H1 (cell line): ENCODE data around the gene SNHG17. TPM values are rescaled to one million over a fixed set of nuclear protein-coding genes. Genes with fewer than 3 reads are reported as not detected.

ENCODE experiments used
- CTCF ChIA-PET: fragments of 300-600 bp; sonication (Branson Sonifier 250); formaldehyde crosslinking; loops from one replicate; lab custom pipeline; 2021; ENCODE audit not compliant: partially characterized antibody; lab: Charles Lee
- POLR2A ChIA-PET: fragments of 300-600 bp; sonication (Branson Sonifier 250); formaldehyde crosslinking; loops from one replicate; lab custom pipeline; 2021; ENCODE audit warnings: inconsistent platforms; ENCODE audit not compliant: partially characterized antibody; lab: Charles Lee
- DNase-seq, 2 experiments: peaks; one replicate each; pipeline versions ENCODE4 v3.0.0 to v3.0.0-alpha.2; 2010 to 2022; ENCODE audit warnings: low spot score in 2 of 2, low read depth in 1 of 2, mixed read lengths in 1 of 2
- FAIRE-seq: peaks from 2 replicates; lab custom pipeline; 2011; peaks lifted over from hg19 to GRCh38; lab: Jason Lieb, UNC
- H2AFZ ChIP-seq: 2 replicates; pipeline ENCODE4 v1.8.1; 2012; ENCODE audit warnings: low read length, inconsistent platforms
- H2AK5ac ChIP-seq: 2 replicates; pipeline ENCODE4 v1.6.1; 2013; ENCODE audit warnings: low read depth, low read length
- H2BK120ac ChIP-seq: replicated peaks from 2 replicates; pipeline ENCODE3; 2013; ENCODE audit warnings: low read depth, low read length, inconsistent platforms
- H2BK12ac ChIP-seq: 2 replicates; pipeline ENCODE4 v1.6.1; 2013; ENCODE audit warnings: low read depth, low read length
- H2BK15ac ChIP-seq: 2 replicates; pipeline ENCODE4 v1.6.1; 2013; ENCODE audit warnings: low read length
- H2BK20ac ChIP-seq: 2 replicates; pipeline ENCODE4 v1.6.1; 2013; ENCODE audit warnings: low read length
- H2BK5ac ChIP-seq: 2 replicates; pipeline ENCODE4 v1.6.1; 2013; ENCODE audit warnings: low read depth, low read length
- H3K14ac ChIP-seq: 2 replicates; pipeline ENCODE4 v1.6.1; 2013; ENCODE audit warnings: inconsistent platforms; ENCODE audit not compliant: insufficient read length
- H3K18ac ChIP-seq: 2 replicates; pipeline ENCODE4 v1.6.1; 2013; ENCODE audit warnings: low read length; ENCODE audit errors: extremely low read depth
- H3K23ac ChIP-seq: 2 replicates; pipeline ENCODE4 v1.6.1; 2013; ENCODE audit warnings: inconsistent platforms; ENCODE audit not compliant: insufficient read length
- H3K23me2 ChIP-seq: 2 replicates; pipeline ENCODE4 v1.6.1; 2013; ENCODE audit warnings: low read depth, low read length
- H3K27ac ChIP-seq: 2 replicates; pipeline ENCODE4 v1.6.1; 2011; ENCODE audit warnings: low read depth, low read length, inconsistent platforms
- H3K27me3 ChIP-seq, 4 experiments: replicated peaks in 1 of 4; 1 replicate in 1 of 4; 2 replicates in 3 of 4; pipeline versions ENCODE4 v1.6.1 to v1.8.1; 2011 to 2013; ENCODE audit warnings: low read length in 3 of 4, mild to moderate bottlenecking in 3 of 4, inconsistent platforms in 2 of 4, mixed read lengths in 2 of 4, moderate library complexity in 1 of 4; ENCODE audit not compliant: control insufficient read depth in 3 of 4, insufficient read depth in 3 of 4; ENCODE audit errors: extremely low read depth in 1 of 4
- H3K36me3 ChIP-seq, 4 experiments: 2 replicates each; pipeline versions ENCODE4 v1.6.1 to v1.8.1; 2011 to 2013; ENCODE audit warnings: mild to moderate bottlenecking in 4 of 4, low read length in 3 of 4, moderate library complexity in 2 of 4, control low read depth in 1 of 4, inconsistent platforms in 1 of 4; ENCODE audit not compliant: insufficient read depth in 4 of 4, control insufficient read depth in 2 of 4
- H3K4ac ChIP-seq: replicated peaks from 2 replicates; pipeline ENCODE3; 2013; ENCODE audit warnings: low read length, low read depth, mixed read lengths, inconsistent platforms; ENCODE audit not compliant: insufficient read length
- H3K4me1 ChIP-seq, 4 experiments: replicated peaks in 1 of 4; 1 replicate in 1 of 4; 2 replicates in 3 of 4; pipeline versions ENCODE4 v1.6.1 to v1.8.1; 2011 to 2013; ENCODE audit warnings: low read length in 3 of 4, inconsistent platforms in 2 of 4, mixed read lengths in 1 of 4; ENCODE audit not compliant: insufficient read depth in 4 of 4, control insufficient read depth in 3 of 4
- H3K4me2 ChIP-seq, 2 experiments: 2 replicates each; pipeline versions ENCODE4 v1.6.1 to v1.8.1; 2011 to 2013; ENCODE audit warnings: low read depth in 2 of 2, low read length in 2 of 2, control low read depth in 1 of 2, inconsistent platforms in 1 of 2, mild to moderate bottlenecking in 1 of 2; ENCODE audit not compliant: insufficient read depth in 1 of 2
- H3K4me3 ChIP-seq, 4 experiments: fragments of 200-600, 300-600 bp in 1 of 4; sonication (generic), shearing (Covaris generic), sonication (Bioruptor Twin) in 1 of 4; 2 replicates each; pipeline versions ENCODE4 v1.5.1 to v1.8.1; 2011 to 2016; ENCODE audit warnings: low read length in 4 of 4, low read depth in 3 of 4, control low read depth in 2 of 4, inconsistent platforms in 2 of 4, mild to moderate bottlenecking in 2 of 4, mixed read lengths in 1 of 4, moderate library complexity in 1 of 4; ENCODE audit not compliant: insufficient read depth in 2 of 4; ENCODE audit errors: extremely low read depth in 1 of 4
- H3K56ac ChIP-seq: replicated peaks from 2 replicates; pipeline ENCODE3; 2013; ENCODE audit warnings: low read depth, mild to moderate bottlenecking, mixed read lengths, low read length, inconsistent platforms; ENCODE audit not compliant: insufficient read length
- H3K79me1 ChIP-seq: 2 replicates; pipeline ENCODE4 v1.6.1; 2013; ENCODE audit warnings: low read depth, low read length, control low read depth
- H3K79me2 ChIP-seq, 2 experiments: 2 replicates each; pipeline versions ENCODE4 v1.6.1 to v1.8.1; 2012 to 2013; ENCODE audit warnings: low read length in 2 of 2, mild to moderate bottlenecking in 2 of 2, inconsistent platforms in 1 of 2; ENCODE audit not compliant: insufficient read depth in 2 of 2, control insufficient read depth in 1 of 2
- H3K9ac ChIP-seq, 4 experiments: replicated peaks in 1 of 4; 1 replicate in 1 of 4; 2 replicates in 3 of 4; pipeline versions ENCODE4 v1.6.1 to v1.8.1; 2011 to 2013; ENCODE audit warnings: low read depth in 3 of 4, low read length in 3 of 4, control low read depth in 2 of 4, mild to moderate bottlenecking in 2 of 4, moderate library complexity in 2 of 4, inconsistent platforms in 1 of 4; ENCODE audit errors: extremely low read depth in 1 of 4
- H3K9me3 ChIP-seq, 2 experiments: 2 replicates each; pipeline versions ENCODE4 v1.6.1 to v1.8.1; 2012 to 2013; ENCODE audit warnings: mild to moderate bottlenecking in 2 of 2, moderate library complexity in 2 of 2, control low read depth in 1 of 2, inconsistent platforms in 1 of 2, low read depth in 1 of 2, low read length in 1 of 2, mixed read lengths in 1 of 2; ENCODE audit not compliant: insufficient read depth in 2 of 2
- H4K20me1 ChIP-seq, 2 experiments: replicated peaks in 1 of 2; 2 replicates each; pipeline versions ENCODE3 to v1.8.1; 2011 to 2013; ENCODE audit warnings: inconsistent platforms in 2 of 2, low read length in 2 of 2, mild to moderate bottlenecking in 1 of 2; ENCODE audit not compliant: insufficient read depth in 2 of 2, control insufficient read depth in 1 of 2
- H4K5ac ChIP-seq: 2 replicates; pipeline ENCODE4 v1.6.1; 2013; ENCODE audit warnings: low read length, low read depth, mixed read lengths, inconsistent platforms; ENCODE audit not compliant: insufficient read length
- H4K8ac ChIP-seq: 2 replicates; pipeline ENCODE4 v1.8.0; 2013; ENCODE audit warnings: mild to moderate bottlenecking, moderate library complexity, low read length, inconsistent platforms; ENCODE audit not compliant: insufficient read depth; ENCODE audit errors: extremely low read depth
- H4K91ac ChIP-seq: replicated peaks from 2 replicates; pipeline ENCODE3; 2013; ENCODE audit warnings: low read length, mixed read lengths, inconsistent platforms; ENCODE audit not compliant: insufficient read length
- BRCA1 ChIP-seq: IDR thresholded peaks from 2 replicates; pipeline ENCODE4 v1.6.1; 2012; ENCODE audit warnings: low read depth, low read length, improper control_type of control experiment
- CBX5 ChIP-seq: fragments of 300-800, 300-1000 bp; sonication (generic); IDR thresholded peaks from 2 replicates; pipeline ENCODE4 v1.7.1; 2016; ENCODE audit warnings: antibody characterized with exemption, low read length, low read depth
- CHD1 ChIP-seq: IDR thresholded peaks from 2 replicates; pipeline ENCODE4 v1.6.1; 2012; ENCODE audit warnings: low read depth, low read length, improper control_type of control experiment
- CHD2 ChIP-seq: IDR thresholded peaks from 2 replicates; pipeline ENCODE4 v1.6.1; 2012; ENCODE audit warnings: low read length, improper control_type of control experiment
- FOSL1 ChIP-seq: IDR thresholded peaks from 2 replicates; pipeline ENCODE4 v1.6.1; 2011; ENCODE audit warnings: mild to moderate bottlenecking, low read depth, low read length, moderate library complexity; ENCODE audit not compliant: insufficient read depth
- HDAC2 ChIP-seq, 2 experiments: fragments of 300-600 bp in 1 of 2; sonication (generic) in 1 of 2; IDR thresholded peaks; 2 replicates each; pipeline ENCODE4 v1.6.1; 2011 to 2012; ENCODE audit warnings: low read depth in 2 of 2, low read length in 2 of 2, mild to moderate bottlenecking in 2 of 2, moderate library complexity in 2 of 2, borderline replicate concordance in 1 of 2, inconsistent platforms in 1 of 2
- HDAC6 ChIP-seq: IDR thresholded peaks from one replicate; pipeline ENCODE4 v1.7.1; 2012; ENCODE audit warnings: low read depth, mild to moderate bottlenecking, inconsistent platforms, low read length, moderate library complexity
- NRF1 ChIP-seq: IDR thresholded peaks from 2 replicates; pipeline ENCODE4 v1.6.1; 2011; ENCODE audit warnings: mild to moderate bottlenecking, low read depth, low read length, improper control_type of control experiment
- RXRA ChIP-seq: IDR thresholded peaks from 2 replicates; pipeline ENCODE4 v1.6.1; 2011; ENCODE audit warnings: low read depth, mild to moderate bottlenecking, low read length, moderate library complexity; ENCODE audit not compliant: insufficient read depth
- SAP30 ChIP-seq: fragments of 300-600 bp; sonication (generic); IDR thresholded peaks from 2 replicates; pipeline ENCODE4 v1.7.1; 2012; ENCODE audit warnings: low read length, moderate library complexity, mild to moderate bottlenecking, inconsistent platforms; ENCODE audit not compliant: insufficient read depth, insufficient replicate concordance
- SP4 ChIP-seq: IDR thresholded peaks from 2 replicates; pipeline ENCODE4 v1.6.1; 2012; ENCODE audit warnings: low read length, inconsistent platforms
- TAF1 ChIP-seq: IDR thresholded peaks from 2 replicates; pipeline ENCODE4 v1.6.1; 2011; ENCODE audit warnings: mild to moderate bottlenecking, low read depth, low read length
- TBP ChIP-seq: IDR thresholded peaks from 2 replicates; pipeline ENCODE4 v1.6.1; 2011; ENCODE audit warnings: low read depth, low read length, improper control_type of control experiment
- ZNF274 ChIP-seq: IDR thresholded peaks from 2 replicates; pipeline ENCODE4 v1.7.0; 2012; ENCODE audit warnings: low read length, borderline replicate concordance; ENCODE audit errors: extremely low read depth
- WGBS, 2 experiments: shearing (Covaris generic) in 1 of 2; methylation state at CpG; one replicate each; pipeline versions ENCODE4 v1.1.6 to v1.1.7; 2013 to 2015; ENCODE audit warnings: low lambda C conversion rate in 2 of 2, mixed read lengths in 2 of 2, inconsistent platforms in 1 of 2, low coverage in 1 of 2, missing lambda C conversion rate in 1 of 2; ENCODE audit not compliant: insufficient replicate concordance in 2 of 2, insufficient coverage in 1 of 2, insufficient read length in 1 of 2; ENCODE audit errors: extremely low coverage in 1 of 2, missing lambda C conversion rate in 1 of 2; 5-methylcytosine and 5-hydroxymethylcytosine counted together
- polyA plus RNA-seq, 7 experiments: library from polyadenylated mRNA; depleted of rRNA in 3 of 7; stranded (reverse) in 5 of 7; unstranded in 2 of 7; fragments of >200 nt in 5 of 7; fragments of 200-250 nt in 2 of 7; gene quantifications; 1 replicate in 5 of 7; 2 replicates in 1 of 7; 4 replicates in 1 of 7; pipeline versions ENCODE4 v1.2.1 to v1.2.3, GENCODE V29; 2011 to 2013; ENCODE audit warnings: missing spikeins in 2 of 7, mixed read lengths in 2 of 7
- total RNA-seq: library from RNA; stranded (reverse); fragmentation: NEBNext Ultra II Directional; extraction: Animal tissue kit (Norgen Biotek cat#: 25700); gene quantifications from 2 replicates; pipeline ENCODE4 v1.2.1, GENCODE V29; 2021
- TF ChIP-seq, protein P1 (sequence below): IDR thresholded peaks from 2 replicates; pipeline ENCODE4 v1.6.1; 2012; ENCODE audit warnings: inconsistent platforms

The SNHG17 gene
- total and polyA plus RNA-seq, 2 of the 8 experiments (the other 6 are each of a cell fraction or from before 2014, with no cell fraction given): 59.4 to 59.8 TPM

DNA sequence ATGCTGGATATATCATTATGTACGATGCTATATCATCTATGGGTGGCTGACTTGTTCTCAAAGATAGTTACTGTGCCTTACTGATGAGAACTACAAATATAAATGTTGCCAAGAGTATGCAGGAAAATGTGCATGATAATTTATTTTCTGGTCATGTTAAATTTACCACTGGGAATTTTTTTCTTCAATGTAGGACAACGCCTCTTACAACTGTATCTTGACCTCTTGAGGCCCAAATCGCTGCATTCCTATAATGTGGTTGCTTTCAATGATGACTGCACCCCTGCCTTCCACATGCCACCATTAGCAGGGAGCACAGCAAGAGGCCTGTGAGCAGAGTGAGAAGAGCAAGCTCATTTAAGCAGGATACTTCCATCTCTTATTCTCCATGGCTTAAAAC lies 31.9 kb upstream of the SNHG17 start:
- Histone ChIP-seq H4K91ac (no peak overlapping the region), H3K18ac (no peak overlapping the region), H3K56ac (no peak overlapping the region), H2BK12ac (no peak overlapping the region), H3K79me1 (no peaks in the 10 kb centered on the region), H2AK5ac (no peak overlapping the region), H2BK20ac (no peak overlapping the region), H3K27ac (no peak overlapping the region), H4K8ac (no peak overlapping the region), H3K23ac (no peak overlapping the region), H4K5ac (no peak overlapping the region), H3K79me2 (no peaks in the 10 kb centered on the region), H3K23me2 (peaks cover 2% of the 10 kb centered on the region; the same call in 1 of the 2 replicates), H2BK15ac (no peak overlapping the region), H4K20me1 (no peaks in the 10 kb centered on the region), H2BK5ac (no peak overlapping the region), H3K9ac (no peak overlapping the region), H3K9me3 (no peaks in the 10 kb centered on the region; a peak in 1 of 4 replicates), H3K36me3 (no peaks in the 10 kb centered on the region), H3K14ac (no peak overlapping the region), H3K4me2 (no peak overlapping the region), H3K4me3 (no peak overlapping the region), H2BK120ac (no peak overlapping the region), H3K4me1 (peaks cover 0 to 6% (median under 1%) of the 10 kb centered on the region in 4 experiments; a peak in 5 of 7 replicates), H3K4ac (no peak overlapping the region), H2AFZ (no peak overlapping the region), H3K27me3 (no peaks in the 10 kb centered on the region)
- DNase-seq (no peak), FAIRE-seq (no peak)
- ChIA-PET CTCF (interaction anchor here (1.3 to 7.9 kb wide), 2 partner anchors 14 to 19 kb away, joined by 4 to 60 read pairs; no protein-coding TSS in a partner anchor), POLR2A (interaction anchor here (2.8 kb wide), 1 partner anchor 32 kb away, joined by 14 read pairs; the partner anchor contains the start of gene SNHG17)
- 91% methylated on average over 3 of the region's 3 CpGs; no CpG with 5 or more reads in 1 of the 2 experiments for WGBS, 2 experiments
- TF ChIP-seq, protein P1, sequence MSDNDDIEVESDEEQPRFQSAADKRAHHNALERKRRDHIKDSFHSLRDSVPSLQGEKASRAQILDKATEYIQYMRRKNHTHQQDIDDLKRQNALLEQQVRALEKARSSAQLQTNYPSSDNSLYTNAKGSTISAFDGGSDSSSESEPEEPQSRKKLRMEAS: no peak
- TF ChIP-seq CBX5 (no peak), CHD2 (no peak), NRF1 (no peak), RXRA (no peak), CHD1 (no peak), HDAC2 (IDR thresholded peaks at IDR 0.05; ENCODE audit: borderline replicate concordance in 1 of 2, low read depth in 2 of 2, low read length in 2 of 2) (no peak), TBP (no peak), TAF1 (no peak), SAP30 (no peak), BRCA1 (no peak), SP4 (no peak), ZNF274 (no peak), FOSL1 (no peak), HDAC6 (no peak)
